ENCODE results near the gene KCP.

DNA sequence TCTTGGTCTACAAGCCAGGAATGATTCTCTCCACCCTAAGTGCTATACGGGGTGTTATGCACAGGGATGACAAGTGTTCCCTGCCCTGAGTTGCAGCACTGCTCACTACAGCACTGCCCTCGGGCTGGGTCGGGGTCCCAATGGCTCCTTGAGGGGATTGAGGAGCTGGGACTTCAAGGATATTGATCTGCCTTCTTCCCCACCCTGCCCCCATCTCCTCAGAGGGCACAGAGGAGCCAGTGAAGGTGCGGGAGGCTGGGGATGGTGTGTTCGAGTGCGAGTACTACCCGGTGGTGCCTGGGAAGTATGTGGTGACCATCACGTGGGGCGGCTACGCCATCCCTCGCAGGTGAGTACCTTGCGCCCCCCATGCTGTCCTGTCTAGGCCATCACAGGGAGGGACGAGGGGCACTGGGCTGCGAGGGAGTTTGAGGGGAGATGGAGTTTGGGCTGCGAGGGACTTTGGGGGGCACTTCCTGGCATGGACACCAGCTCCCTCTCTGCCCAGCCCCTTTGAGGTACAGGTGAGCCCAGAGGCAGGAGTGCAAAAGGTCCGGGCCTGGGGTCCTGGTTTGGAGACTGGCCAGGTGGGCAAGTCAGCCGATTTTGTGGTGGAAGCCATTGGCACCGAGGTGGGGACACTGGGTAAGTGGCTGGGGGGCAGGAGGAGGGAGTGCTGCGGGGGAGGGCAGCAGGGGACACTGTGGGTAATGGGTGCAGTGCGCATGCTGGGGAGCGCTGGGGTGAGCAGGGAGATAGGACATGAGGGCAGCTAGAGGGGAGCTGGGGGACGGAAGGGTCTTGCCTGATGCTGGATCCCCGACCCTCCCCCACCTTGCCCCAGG lies 70.0 kb downstream of the KCP start:
- TF ChIP-seq TBL1XR1 (IDR thresholded peaks at IDR 0.05; ENCODE audit: low read depth, low read length) (no peak), JUND (IDR thresholded peaks at IDR 0.05; ENCODE audit: low read depth, low read length) (no peak), FOXK2 (IDR thresholded peaks at IDR 0.05) (no peak), DPF2 (IDR thresholded peaks at IDR 0.05) (no peak), MYC (IDR thresholded peaks at IDR 0.05; ENCODE audit: insufficient read depth, insufficient read length, insufficient replicate concordance, low read length, severe bottlenecking) (no peak), ZBED1 (IDR thresholded peaks at IDR 0.05; ENCODE audit: borderline replicate concordance) (no peak), SIN3A (IDR thresholded peaks at IDR 0.05; ENCODE audit: low read depth, low read length) (no peak)
- TF ChIP-seq, protein P1, sequence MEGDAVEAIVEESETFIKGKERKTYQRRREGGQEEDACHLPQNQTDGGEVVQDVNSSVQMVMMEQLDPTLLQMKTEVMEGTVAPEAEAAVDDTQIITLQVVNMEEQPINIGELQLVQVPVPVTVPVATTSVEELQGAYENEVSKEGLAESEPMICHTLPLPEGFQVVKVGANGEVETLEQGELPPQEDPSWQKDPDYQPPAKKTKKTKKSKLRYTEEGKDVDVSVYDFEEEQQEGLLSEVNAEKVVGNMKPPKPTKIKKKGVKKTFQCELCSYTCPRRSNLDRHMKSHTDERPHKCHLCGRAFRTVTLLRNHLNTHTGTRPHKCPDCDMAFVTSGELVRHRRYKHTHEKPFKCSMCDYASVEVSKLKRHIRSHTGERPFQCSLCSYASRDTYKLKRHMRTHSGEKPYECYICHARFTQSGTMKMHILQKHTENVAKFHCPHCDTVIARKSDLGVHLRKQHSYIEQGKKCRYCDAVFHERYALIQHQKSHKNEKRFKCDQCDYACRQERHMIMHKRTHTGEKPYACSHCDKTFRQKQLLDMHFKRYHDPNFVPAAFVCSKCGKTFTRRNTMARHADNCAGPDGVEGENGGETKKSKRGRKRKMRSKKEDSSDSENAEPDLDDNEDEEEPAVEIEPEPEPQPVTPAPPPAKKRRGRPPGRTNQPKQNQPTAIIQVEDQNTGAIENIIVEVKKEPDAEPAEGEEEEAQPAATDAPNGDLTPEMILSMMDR (IDR thresholded peaks at IDR 0.05 in 2 of 3, conservative IDR thresholded peaks at IDR 0.05 in 1 of 3; ENCODE audit: control insufficient read depth in 2 of 3, extremely low read depth in 1 of 3, insufficient read depth in 1 of 3, low read depth in 3 of 3, low read length in 3 of 3), result no peak
- TF ChIP-seq, protein P2, sequence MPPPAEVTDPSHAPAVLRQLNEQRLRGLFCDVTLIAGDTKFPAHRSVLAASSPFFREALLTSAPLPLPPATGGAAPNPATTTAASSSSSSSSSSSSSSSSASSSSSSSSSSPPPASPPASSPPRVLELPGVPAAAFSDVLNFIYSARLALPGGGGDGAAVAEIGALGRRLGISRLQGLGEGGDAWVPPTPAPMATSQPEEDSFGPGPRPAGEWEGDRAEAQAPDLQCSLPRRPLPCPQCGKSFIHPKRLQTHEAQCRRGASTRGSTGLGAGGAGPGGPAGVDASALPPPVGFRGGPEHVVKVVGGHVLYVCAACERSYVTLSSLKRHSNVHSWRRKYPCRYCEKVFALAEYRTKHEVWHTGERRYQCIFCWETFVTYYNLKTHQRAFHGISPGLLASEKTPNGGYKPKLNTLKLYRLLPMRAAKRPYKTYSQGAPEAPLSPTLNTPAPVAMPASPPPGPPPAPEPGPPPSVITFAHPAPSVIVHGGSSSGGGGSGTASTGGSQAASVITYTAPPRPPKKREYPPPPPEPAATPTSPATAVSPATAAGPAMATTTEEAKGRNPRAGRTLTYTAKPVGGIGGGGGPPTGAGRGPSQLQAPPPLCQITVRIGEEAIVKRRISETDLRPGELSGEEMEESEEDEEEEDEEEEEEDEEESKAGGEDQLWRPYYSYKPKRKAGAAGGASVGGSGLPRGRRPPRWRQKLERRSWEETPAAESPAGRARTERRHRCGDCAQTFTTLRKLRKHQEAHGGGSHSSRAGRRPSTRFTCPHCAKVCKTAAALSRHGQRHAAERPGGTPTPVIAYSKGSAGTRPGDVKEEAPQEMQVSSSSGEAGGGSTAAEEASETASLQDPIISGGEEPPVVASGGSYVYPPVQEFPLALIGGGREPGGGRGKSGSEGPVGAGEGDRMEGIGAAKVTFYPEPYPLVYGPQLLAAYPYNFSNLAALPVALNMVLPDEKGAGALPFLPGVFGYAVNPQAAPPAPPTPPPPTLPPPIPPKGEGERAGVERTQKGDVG (CRISPR knock-in tag; IDR thresholded peaks at IDR 0.05), result no peak

Measured in GM12878 (cell line).